Fibroblast of the aortic adventitia (primary cell): ENCODE data around the gene CMTM2. TPM values are rescaled to one million over a fixed set of nuclear protein-coding genes. Genes with fewer than 3 reads are reported as not detected.

Experiments used
- DNase-seq: peaks from one replicate; pipeline ENCODE4 v3.0.0-alpha.2; 2010; ENCODE audit warnings: low read depth
- H3K4me3 ChIP-seq: 2 replicates; pipeline ENCODE4 v1.5.1; 2011; ENCODE audit warnings: low read depth, mild to moderate bottlenecking, control low read depth, low read length, moderate library complexity
- CTCF ChIP-seq: IDR thresholded peaks from 2 replicates; pipeline ENCODE4 v1.5.1; 2011; ENCODE audit warnings: mild to moderate bottlenecking, low read length, control low read depth, inconsistent platforms; ENCODE audit not compliant: insufficient read depth
- small RNA-seq: library from RNA; depleted of rRNA; stranded (forward); fragments of <200 nt; gene quantifications from one replicate; pipeline ENCODE3, GENCODE V24; 2012
- total RNA-seq: library from RNA; depleted of rRNA; stranded (reverse); fragments of >200 nt; gene quantifications from 2 replicates; pipeline ENCODE4 v1.2.3, GENCODE V29; 2012; ENCODE audit warnings: low replicate concordance

CMTM2 gene
- total RNA-seq, 1 donor = not detected

GRCh38 chr16:66635406-66635805, 56.1 kb downstream of the CMTM2 start:
- no peak for DNase-seq
- TF ChIP-seq CTCF = no peak
- H3K4me3 ChIP-seq = no peak overlapping the region

- DNase-seq = no peak
- no peak for TF ChIP-seq CTCF
- H3K4me3 ChIP-seq = no peak overlapping the region
Measured at GRCh38 chr16:66636199-66636598, 56.9 kb downstream of the CMTM2 start.

- no peak for DNase-seq
- no peak overlapping the region for H3K4me3 ChIP-seq
- TF ChIP-seq CTCF = no peak
Measured at GRCh38 chr16:66637806-66638205, 58.5 kb downstream of the CMTM2 start.

Small RNA genes lying within 50 kb of the gene (small RNA-seq; reads per million reads assigned to genes)
- gene CKLF-CMTM1 = not detected

Other genes starting within 250 kb of the CMTM2 start
- gene CDH5, start 212.8 kb upstream of the CMTM2 start, total RNA-seq = 2.9 and 7.0 TPM in 2 replicates
- 0.09 TPM in 1 of 2 replicates, not detected in the other for gene BEAN1, start 152.2 kb upstream of the CMTM2 start, total RNA-seq
- 58.8 and 101 TPM in 2 replicates for gene TK2, start 29.3 kb upstream of the CMTM2 start, total RNA-seq
- 17.3 and 73.4 TPM in 2 replicates for gene CKLF, start 26.9 kb upstream of the CMTM2 start, total RNA-seq
- 3.2 TPM in 1 of 2 replicates, not detected in the other for gene CMTM1, start 13.0 kb upstream of the CMTM2 start, total RNA-seq
- 7.4 and 17.8 TPM in 2 replicates for gene CMTM3, start 25.2 kb downstream of the CMTM2 start, total RNA-seq
- gene CMTM4, start 117.3 kb downstream of the CMTM2 start, total RNA-seq = 13.3 and 16.8 TPM in 2 replicates
- 148 and 256 TPM in 2 replicates for gene DYNC1LI2, start 172.1 kb downstream of the CMTM2 start, total RNA-seq
- 0.08 and 0.09 TPM in 2 replicates for gene TERB1, start 222.1 kb downstream of the CMTM2 start, total RNA-seq